WTC11 (cell line): ENCODE data around the gene DMTF1.

Experiments
- GABPB1 ChIP-seq: sonication (generic); formaldehyde crosslinking; IDR thresholded peaks from 2 replicates; pipeline ENCODE4 v1.8.1; 2023; ENCODE audit warnings: mild to moderate bottlenecking, missing genetic modification reagents
- TEAD4 ChIP-seq: sonication (generic); formaldehyde crosslinking; IDR thresholded peaks from 2 replicates; pipeline ENCODE4 v1.8.0; 2022; ENCODE audit warnings: mild to moderate bottlenecking, missing genetic modification reagents
- TF ChIP-seq, protein P1 (sequence below): fragments of 200-600 bp; IDR thresholded peaks from 2 replicates; pipeline ENCODE4 v1.8.0; 2022; ENCODE audit warnings: antibody characterized with exemption
- TF ChIP-seq, protein P2 (sequence below): sonication (generic); formaldehyde crosslinking; IDR thresholded peaks from 2 replicates; pipeline ENCODE4 v1.8.0; 2022; ENCODE audit warnings: missing genetic modification reagents
- TF ChIP-seq, protein P3 (sequence below): sonication (generic); formaldehyde crosslinking; conservative IDR thresholded peaks from 2 replicates; pipeline ENCODE4 v1.8.1; 2023; ENCODE audit warnings: mild to moderate bottlenecking, low read depth, missing genetic modification reagents, moderate library complexity

DNA sequence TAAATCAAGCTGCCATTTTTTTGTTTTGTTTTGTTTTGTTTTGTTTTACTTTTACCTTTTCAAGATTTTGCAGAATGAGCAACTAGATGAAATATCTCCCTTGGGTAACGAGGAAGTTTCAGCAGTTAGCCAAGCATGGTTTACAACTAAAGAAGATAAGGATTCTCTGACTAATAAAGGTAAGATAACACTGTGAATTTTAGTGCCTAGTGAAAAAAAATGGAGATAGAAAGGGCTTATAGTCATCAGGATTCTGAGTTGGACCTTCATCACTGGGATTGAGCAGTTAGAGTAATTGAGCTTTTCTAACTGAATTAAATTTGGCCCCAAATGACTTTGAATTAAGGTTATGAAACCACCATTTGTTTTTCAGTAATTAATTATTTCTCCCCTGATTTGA lies 21.2 kb downstream of the DMTF1 start:
- TF ChIP-seq, protein P1, sequence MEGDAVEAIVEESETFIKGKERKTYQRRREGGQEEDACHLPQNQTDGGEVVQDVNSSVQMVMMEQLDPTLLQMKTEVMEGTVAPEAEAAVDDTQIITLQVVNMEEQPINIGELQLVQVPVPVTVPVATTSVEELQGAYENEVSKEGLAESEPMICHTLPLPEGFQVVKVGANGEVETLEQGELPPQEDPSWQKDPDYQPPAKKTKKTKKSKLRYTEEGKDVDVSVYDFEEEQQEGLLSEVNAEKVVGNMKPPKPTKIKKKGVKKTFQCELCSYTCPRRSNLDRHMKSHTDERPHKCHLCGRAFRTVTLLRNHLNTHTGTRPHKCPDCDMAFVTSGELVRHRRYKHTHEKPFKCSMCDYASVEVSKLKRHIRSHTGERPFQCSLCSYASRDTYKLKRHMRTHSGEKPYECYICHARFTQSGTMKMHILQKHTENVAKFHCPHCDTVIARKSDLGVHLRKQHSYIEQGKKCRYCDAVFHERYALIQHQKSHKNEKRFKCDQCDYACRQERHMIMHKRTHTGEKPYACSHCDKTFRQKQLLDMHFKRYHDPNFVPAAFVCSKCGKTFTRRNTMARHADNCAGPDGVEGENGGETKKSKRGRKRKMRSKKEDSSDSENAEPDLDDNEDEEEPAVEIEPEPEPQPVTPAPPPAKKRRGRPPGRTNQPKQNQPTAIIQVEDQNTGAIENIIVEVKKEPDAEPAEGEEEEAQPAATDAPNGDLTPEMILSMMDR: no peak
- TF ChIP-seq TEAD4 (CRISPR knock-in tag): no peak
- TF ChIP-seq, protein P2, sequence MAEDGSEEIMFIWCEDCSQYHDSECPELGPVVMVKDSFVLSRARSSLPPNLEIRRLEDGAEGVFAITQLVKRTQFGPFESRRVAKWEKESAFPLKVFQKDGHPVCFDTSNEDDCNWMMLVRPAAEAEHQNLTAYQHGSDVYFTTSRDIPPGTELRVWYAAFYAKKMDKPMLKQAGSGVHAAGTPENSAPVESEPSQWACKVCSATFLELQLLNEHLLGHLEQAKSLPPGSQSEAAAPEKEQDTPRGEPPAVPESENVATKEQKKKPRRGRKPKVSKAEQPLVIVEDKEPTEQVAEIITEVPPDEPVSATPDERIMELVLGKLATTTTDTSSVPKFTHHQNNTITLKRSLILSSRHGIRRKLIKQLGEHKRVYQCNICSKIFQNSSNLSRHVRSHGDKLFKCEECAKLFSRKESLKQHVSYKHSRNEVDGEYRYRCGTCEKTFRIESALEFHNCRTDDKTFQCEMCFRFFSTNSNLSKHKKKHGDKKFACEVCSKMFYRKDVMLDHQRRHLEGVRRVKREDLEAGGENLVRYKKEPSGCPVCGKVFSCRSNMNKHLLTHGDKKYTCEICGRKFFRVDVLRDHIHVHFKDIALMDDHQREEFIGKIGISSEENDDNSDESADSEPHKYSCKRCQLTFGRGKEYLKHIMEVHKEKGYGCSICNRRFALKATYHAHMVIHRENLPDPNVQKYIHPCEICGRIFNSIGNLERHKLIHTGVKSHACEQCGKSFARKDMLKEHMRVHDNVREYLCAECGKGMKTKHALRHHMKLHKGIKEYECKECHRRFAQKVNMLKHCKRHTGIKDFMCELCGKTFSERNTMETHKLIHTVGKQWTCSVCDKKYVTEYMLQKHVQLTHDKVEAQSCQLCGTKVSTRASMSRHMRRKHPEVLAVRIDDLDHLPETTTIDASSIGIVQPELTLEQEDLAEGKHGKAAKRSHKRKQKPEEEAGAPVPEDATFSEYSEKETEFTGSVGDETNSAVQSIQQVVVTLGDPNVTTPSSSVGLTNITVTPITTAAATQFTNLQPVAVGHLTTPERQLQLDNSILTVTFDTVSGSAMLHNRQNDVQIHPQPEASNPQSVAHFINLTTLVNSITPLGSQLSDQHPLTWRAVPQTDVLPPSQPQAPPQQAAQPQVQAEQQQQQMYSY (CRISPR knock-in tag): no peak
- no peak for TF ChIP-seq GABPB1 (CRISPR knock-in tag)
- TF ChIP-seq, protein P3, sequence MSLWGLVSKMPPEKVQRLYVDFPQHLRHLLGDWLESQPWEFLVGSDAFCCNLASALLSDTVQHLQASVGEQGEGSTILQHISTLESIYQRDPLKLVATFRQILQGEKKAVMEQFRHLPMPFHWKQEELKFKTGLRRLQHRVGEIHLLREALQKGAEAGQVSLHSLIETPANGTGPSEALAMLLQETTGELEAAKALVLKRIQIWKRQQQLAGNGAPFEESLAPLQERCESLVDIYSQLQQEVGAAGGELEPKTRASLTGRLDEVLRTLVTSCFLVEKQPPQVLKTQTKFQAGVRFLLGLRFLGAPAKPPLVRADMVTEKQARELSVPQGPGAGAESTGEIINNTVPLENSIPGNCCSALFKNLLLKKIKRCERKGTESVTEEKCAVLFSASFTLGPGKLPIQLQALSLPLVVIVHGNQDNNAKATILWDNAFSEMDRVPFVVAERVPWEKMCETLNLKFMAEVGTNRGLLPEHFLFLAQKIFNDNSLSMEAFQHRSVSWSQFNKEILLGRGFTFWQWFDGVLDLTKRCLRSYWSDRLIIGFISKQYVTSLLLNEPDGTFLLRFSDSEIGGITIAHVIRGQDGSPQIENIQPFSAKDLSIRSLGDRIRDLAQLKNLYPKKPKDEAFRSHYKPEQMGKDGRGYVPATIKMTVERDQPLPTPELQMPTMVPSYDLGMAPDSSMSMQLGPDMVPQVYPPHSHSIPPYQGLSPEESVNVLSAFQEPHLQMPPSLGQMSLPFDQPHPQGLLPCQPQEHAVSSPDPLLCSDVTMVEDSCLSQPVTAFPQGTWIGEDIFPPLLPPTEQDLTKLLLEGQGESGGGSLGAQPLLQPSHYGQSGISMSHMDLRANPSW (CRISPR knock-in tag): no peak
